GM18505 (cell line): Measurements from ENCODE around the gene LRRC8E.

Experiments used
- ATAC-seq: cut with Tn5 transposase; IDR thresholded peaks from one replicate; pipeline ENCODE4 v1.9.1; 2021; ENCODE audit not compliant: unreplicated experiment
- POLR2A ChIP-seq: IDR thresholded peaks from 4 replicates; pipeline ENCODE4 v1.6.1; 2011; ENCODE audit warnings: borderline replicate concordance; ENCODE audit not compliant: insufficient read depth, insufficient read length; ENCODE audit errors: extremely low read depth

LRRC8E gene

DNA sequence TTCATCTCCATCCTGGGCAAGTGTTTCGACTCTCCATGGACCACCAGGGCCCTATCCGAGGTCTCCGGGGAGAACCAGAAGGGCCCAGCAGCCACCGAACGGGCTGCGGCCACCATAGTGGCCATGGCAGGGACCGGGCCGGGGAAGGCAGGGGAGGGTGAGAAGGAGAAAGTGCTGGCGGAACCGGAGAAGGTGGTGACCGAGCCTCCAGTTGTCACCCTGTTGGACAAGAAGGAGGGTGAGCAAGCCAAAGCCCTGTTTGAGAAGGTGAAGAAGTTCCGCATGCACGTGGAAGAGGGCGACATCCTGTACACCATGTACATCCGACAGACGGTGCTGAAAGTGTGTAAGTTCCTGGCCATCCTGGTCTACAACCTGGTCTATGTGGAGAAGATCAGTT lies 10.7 kb downstream of the LRRC8E start:
- no peak for ATAC-seq
- TF ChIP-seq POLR2A: no peak

GRCh38 chr19:7899751-7900378 lies 11.6 kb downstream of the LRRC8E start:
- TF ChIP-seq POLR2A: no peak
- no peak for ATAC-seq

- no peak for ATAC-seq
- TF ChIP-seq POLR2A: no peak
Observed at GRCh38 chr19:7900401-7900870, 12.1 kb downstream of the LRRC8E start.

DNA sequence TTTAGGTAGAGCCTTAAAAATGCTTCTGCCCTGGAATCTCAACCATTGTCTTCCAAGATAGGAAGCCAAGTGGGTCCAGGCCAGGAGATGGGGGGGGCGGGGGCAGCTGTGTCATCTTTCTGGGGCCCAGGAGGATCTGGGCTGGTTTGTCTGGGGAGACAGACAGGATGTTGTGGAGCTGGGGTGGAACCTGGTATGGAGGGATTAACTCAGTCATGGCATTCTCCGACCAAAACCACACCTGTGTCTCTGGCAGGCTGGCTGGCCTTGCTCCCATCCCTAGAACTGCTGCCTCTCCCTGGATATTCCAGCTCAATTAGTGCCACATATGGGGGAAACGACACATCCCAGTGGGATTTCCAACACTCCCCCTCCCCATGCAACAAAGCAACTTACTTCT lies 12.6 kb downstream of the LRRC8E start:
- TF ChIP-seq POLR2A: no peak
- no peak for ATAC-seq

DNA sequence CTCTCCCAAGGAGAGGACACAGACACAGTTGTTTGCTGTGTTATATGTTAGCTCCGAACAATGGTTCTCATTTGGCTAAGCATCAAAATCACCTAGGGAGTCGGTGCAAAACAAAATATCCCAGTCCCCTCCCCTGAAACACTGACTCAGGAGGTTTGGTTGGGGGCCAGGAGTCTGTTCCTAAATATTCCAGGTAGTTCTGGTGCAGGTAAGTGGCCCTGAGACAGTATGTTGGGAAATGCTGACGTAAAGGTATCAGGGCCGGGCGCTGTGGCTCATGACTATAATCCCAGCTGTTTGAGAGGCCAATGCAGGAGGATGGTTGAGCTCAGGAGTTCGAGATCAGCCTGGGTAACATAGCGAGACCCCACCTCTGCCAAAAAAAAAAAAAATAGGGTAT lies 13.0 kb downstream of the LRRC8E start:
- no peak for TF ChIP-seq POLR2A
- no peak for ATAC-seq

DNA sequence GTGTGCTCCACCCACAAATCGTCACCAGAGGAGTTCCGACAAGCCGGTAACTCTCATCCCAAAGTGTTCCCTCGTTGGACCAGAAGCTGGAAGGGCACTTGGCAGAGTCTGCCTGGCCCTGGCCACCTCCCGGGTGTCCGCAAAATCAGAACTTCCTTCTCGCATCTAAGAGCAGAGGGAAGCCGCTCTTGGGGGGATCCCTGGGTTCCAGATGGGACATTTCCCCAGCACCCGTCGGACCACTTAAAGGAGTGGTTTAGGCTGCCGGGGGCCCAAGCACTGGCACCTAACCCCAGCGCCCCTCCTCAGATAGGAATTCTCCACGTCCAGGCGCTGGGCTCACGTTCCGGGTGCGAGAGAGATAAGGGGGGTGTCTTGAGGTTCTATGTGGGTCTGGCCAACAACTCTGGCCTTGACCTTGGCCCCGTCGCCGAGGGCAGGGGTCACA lies 14.5 kb downstream of the LRRC8E start:
- no peak for TF ChIP-seq POLR2A

DNA sequence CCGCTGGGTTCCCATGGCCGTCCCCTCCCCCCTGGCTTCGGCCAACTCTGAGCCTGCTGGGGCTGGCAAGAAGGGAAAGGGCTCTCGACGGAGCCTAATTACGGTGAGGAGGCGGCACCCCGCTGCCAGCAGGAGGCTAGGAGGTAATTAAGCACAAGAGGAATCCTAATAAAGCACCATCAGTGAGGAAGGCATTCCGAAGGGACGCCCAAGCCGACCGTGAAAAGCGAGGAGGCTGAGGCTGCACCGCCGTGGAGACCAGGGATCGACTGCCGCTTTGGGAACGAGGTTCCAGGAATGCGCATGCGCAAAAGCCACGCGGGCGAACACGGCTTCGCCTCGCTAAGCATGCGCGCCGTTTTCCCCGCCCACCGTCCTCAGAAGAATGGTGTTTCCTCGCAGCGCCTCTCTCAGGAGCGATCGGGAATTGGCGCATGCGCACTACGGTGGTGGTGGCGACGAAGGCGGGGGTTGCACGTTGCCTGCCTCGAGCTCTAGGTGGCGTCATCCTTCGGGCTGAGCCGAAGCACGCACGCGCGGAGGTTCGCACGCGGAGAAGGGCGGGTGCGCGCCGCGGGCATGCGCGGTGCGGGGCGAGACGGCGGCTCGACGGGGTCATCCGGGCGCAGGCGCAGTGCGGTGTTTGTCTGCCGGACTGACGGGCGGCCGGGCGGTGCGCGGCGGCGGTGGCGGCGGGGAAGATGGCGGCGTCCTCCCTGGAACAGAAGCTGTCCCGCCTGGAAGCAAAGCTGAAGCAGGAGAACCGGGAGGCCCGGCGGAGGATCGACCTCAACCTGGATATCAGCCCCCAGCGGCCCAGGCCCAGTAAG lies 15.1 kb downstream of the LRRC8E start, which contains the start of gene MAP2K7:
MAP2K7 (plus strand) TSS at position 634 of the 830 bp plus-strand sequence; CDS start at position 702, 68 bp downstream.
- peak; percentile 89 for TF ChIP-seq POLR2A
- ATAC-seq: peak; percentile 74

More for the DNA sequence above, 14.5 kb downstream of the LRRC8E start:
- peak; percentile 2 for ATAC-seq

DNA sequence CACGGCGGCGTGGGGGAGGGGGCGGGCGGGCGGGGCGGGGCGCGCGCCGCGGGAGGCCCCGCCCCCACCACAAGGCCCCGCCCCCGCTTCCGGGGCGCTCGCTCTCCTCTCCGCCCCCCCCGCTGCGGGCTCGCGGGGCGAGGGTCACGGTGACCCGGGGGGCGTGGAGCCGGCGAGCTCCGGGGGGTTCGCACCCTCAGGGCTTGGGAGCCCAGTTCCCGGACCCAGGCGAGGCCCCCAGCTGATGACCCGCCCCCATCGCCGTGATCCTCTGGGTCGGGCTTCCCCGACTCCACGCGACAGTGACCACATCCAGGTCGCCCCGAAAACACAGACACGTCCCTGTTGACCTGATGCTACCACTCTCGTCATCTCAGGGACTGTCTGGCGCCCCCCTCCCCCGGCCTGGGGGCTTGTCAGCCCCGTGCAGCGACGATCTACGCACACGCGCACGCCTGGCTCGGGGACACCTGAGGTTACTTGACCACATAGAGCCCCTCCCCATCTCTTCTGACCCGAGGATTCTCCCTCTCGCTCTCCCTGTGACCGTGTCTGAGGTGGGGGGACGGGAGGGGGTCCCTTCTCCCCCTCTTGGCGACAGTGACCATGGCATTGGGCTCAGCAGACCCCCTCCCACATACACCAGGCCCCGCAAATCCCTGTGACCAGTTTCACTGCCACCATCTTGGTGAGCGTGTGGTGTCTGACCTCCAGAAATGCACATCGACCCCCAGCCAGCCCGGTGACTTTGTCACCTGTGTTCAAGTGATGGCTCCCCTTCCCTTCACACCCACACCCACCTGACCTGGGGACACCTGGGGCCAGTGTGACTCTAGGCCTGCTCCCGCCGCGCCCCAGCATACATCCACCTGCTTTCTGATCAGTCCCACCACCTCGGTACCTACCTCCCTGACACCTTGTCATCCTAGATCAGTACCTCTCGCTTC lies 16.0 kb downstream of the LRRC8E start:
- TF ChIP-seq POLR2A: no peak
- peak; percentile 33 for ATAC-seq

- no peak for TF ChIP-seq POLR2A
- no peak for ATAC-seq
Observed at GRCh38 chr19:7905268-7905667, 17.0 kb downstream of the LRRC8E start.

- ATAC-seq: no peak
- no peak for TF ChIP-seq POLR2A
Observed at GRCh38 chr19:7905859-7906258, 17.5 kb downstream of the LRRC8E start.

- ATAC-seq: no peak
- TF ChIP-seq POLR2A: no peak
Observed at GRCh38 chr19:7907122-7907521, 18.8 kb downstream of the LRRC8E start.

- TF ChIP-seq POLR2A: no peak
Observed at GRCh38 chr19:7907544-7907943, 19.2 kb downstream of the LRRC8E start.

More at GRCh38 chr19:7907544-7907943, 19.2 kb downstream of the LRRC8E start:
- ATAC-seq: no peak
